K562 (cell line): ENCODE results near the gene APBA2. TPM values are rescaled to one million over a fixed set of nuclear protein-coding genes. Genes with fewer than 3 reads are reported as not detected.

Experiments used
- ATAC-seq: fragments of 200-7000 bp; cut with Tn5 transposase; 3 replicates; pipeline ENCODE4 v1.9.1; 2020; ENCODE audit warnings: moderate library complexity
- BruUV-seq: library from RNA; stranded (reverse); fragments of 400-500 nt; replicated peaks from 2 replicates; lab custom pipeline; 2021; lab: Mats Ljungman, UMichigan
- CTCF ChIA-PET: fragments of 300-600 bp; formaldehyde crosslinking; extraction: SDS; loops from one replicate; lab custom pipeline; 2021; ENCODE audit warnings: low intra/inter-chr PET ratio; lab: Yijun Ruan, JAX
- POLR2A ChIA-PET: fragments of 300-600, 350-650 bp; sonication (Branson Sonifier 250); formaldehyde crosslinking; extraction: SDS; loops from one replicate; lab custom pipeline; 2021; ENCODE audit warnings: antibody characterized with exemption, inconsistent platforms; lab: Yijun Ruan, JAX
- DNase-seq, 4 experiments: peaks; one replicate each; pipeline versions ENCODE4 v3.0.0 to v3.0.0-alpha.2; 2011 to 2018; ENCODE audit warnings: low spot score in 3 of 4, mixed read lengths in 3 of 4; ENCODE audit errors: extremely low read depth in 1 of 4
- FAIRE-seq: peaks from 2 replicates; lab custom pipeline; 2011; peaks lifted over from hg19 to GRCh38; lab: Jason Lieb, UNC
- H2AFZ ChIP-seq: 2 replicates; pipeline ENCODE4 v1.6.0; 2011; ENCODE audit warnings: low read depth, low read length, control low read depth, inconsistent platforms
- H3K27ac ChIP-seq: fragments of 200-600 bp; 3 replicates; pipeline ENCODE4 v1.8.0; 2011; ENCODE audit warnings: low read depth, mild to moderate bottlenecking, control low read depth, inconsistent platforms, low read length, moderate library complexity, mixed read lengths; ENCODE audit errors: extremely low read depth
- H3K27me3 ChIP-seq, 2 experiments: fragments of 300-600 bp in 1 of 2; 2 replicates in 1 of 2; 3 replicates in 1 of 2; pipeline versions ENCODE4 v1.6.0 to v1.8.0; 2011; ENCODE audit warnings: inconsistent platforms in 2 of 2, low read length in 2 of 2, mild to moderate bottlenecking in 1 of 2, mixed read lengths in 1 of 2, moderate library complexity in 1 of 2; ENCODE audit not compliant: control insufficient read depth in 2 of 2, insufficient read depth in 2 of 2
- H3K36me3 ChIP-seq: fragments of 300-600 bp; 3 replicates; pipeline ENCODE4 v1.8.0; 2011; ENCODE audit warnings: mild to moderate bottlenecking, low read length, inconsistent platforms; ENCODE audit not compliant: control insufficient read depth, insufficient read depth
- H3K4me1 ChIP-seq, 2 experiments: fragments of 200-600 bp in 1 of 2; replicated peaks in 1 of 2; 2 replicates in 1 of 2; 3 replicates in 1 of 2; pipeline versions ENCODE4 v1.5.1 to v1.8.0; 2011; ENCODE audit warnings: inconsistent platforms in 2 of 2, low read length in 2 of 2, mild to moderate bottlenecking in 1 of 2, mixed read lengths in 1 of 2, moderate library complexity in 1 of 2; ENCODE audit not compliant: control insufficient read depth in 2 of 2, insufficient read depth in 2 of 2
- H3K4me2 ChIP-seq: 2 replicates; pipeline ENCODE4 v1.6.1; 2011; ENCODE audit warnings: low read length, control low read depth, inconsistent platforms, mixed read lengths; ENCODE audit not compliant: insufficient read depth
- H3K4me3 ChIP-seq: fragments of 200-600 bp; sonication (generic), shearing (Covaris generic); 2 replicates; pipeline ENCODE4 v1.5.1; 2016; ENCODE audit warnings: control low read depth, inconsistent platforms
- H3K79me2 ChIP-seq: fragments of 200-600 bp; 3 replicates; pipeline ENCODE4 v1.8.0; 2011; ENCODE audit warnings: low read length, inconsistent platforms; ENCODE audit not compliant: control insufficient read depth, insufficient read depth
- H3K9ac ChIP-seq, 2 experiments: 2 replicates each; pipeline versions ENCODE4 v1.6.0 to v1.6.1; 2011; ENCODE audit warnings: low read depth in 2 of 2, low read length in 2 of 2, control low read depth in 1 of 2, inconsistent platforms in 1 of 2, mild to moderate bottlenecking in 1 of 2, mixed read lengths in 1 of 2; ENCODE audit not compliant: insufficient read depth in 1 of 2
- H3K9me1 ChIP-seq: one replicate; pipeline ENCODE4 v1.6.0; 2011; ENCODE audit warnings: inconsistent platforms, mild to moderate bottlenecking, low read length, moderate library complexity; ENCODE audit not compliant: control insufficient read depth, insufficient read depth
- H3K9me3 ChIP-seq: replicated peaks from 2 replicates; pipeline ENCODE4 v1.5.1; 2011; ENCODE audit warnings: low read depth, low read length, inconsistent platforms; ENCODE audit not compliant: control insufficient read depth, insufficient read depth
- H4K20me1 ChIP-seq: replicated peaks from 2 replicates; pipeline ENCODE4 v1.6.1; 2011; ENCODE audit warnings: low read length, inconsistent platforms, mixed read lengths; ENCODE audit not compliant: control insufficient read depth, insufficient read depth
- DACH1 ChIP-seq: fragments of 450-650 bp; IDR thresholded peaks from 2 replicates; pipeline ENCODE4 v1.6.1; 2018; ENCODE audit not compliant: partially characterized antibody
- DNMT1 ChIP-seq: fragments of 450-650 bp; IDR thresholded peaks from 2 replicates; pipeline ENCODE4 v1.6.1; 2016; ENCODE audit warnings: antibody characterized with exemption, mild to moderate bottlenecking
- E2F1 ChIP-seq: sonication (generic); formaldehyde crosslinking; IDR thresholded peaks from 2 replicates; pipeline ENCODE4 v1.8.1; 2023; ENCODE audit warnings: mild to moderate bottlenecking, missing genetic modification reagents, moderate library complexity
- FOXA3 ChIP-seq, 2 experiments: fragments of 450-650 bp in 1 of 2; sonication (generic) in 1 of 2; formaldehyde crosslinking; IDR thresholded peaks in 1 of 2; conservative IDR thresholded peaks in 1 of 2; 2 replicates each; pipeline versions ENCODE4 v1.4.0 to v1.8.0; 2020 to 2022; ENCODE audit warnings: mild to moderate bottlenecking in 2 of 2, missing genetic modification reagents in 1 of 2
- FOXP1 ChIP-seq: sonication (generic); formaldehyde crosslinking; IDR thresholded peaks from 2 replicates; pipeline ENCODE4 v1.8.0; 2022; ENCODE audit warnings: mild to moderate bottlenecking, missing genetic modification reagents
- HLTF ChIP-seq: fragments of 450-650 bp; IDR thresholded peaks from 2 replicates; pipeline ENCODE4 v1.6.1; 2016
- IRF2 ChIP-seq: sonication (generic); formaldehyde crosslinking; IDR thresholded peaks from 2 replicates; pipeline ENCODE4 v1.8.1; 2022; ENCODE audit warnings: mild to moderate bottlenecking, missing genetic modification reagents
- MCM5 ChIP-seq: fragments of 450-650 bp; IDR thresholded peaks from 2 replicates; pipeline ENCODE4 v1.6.1; 2016; ENCODE audit warnings: low read depth
- MYBL2 ChIP-seq, 2 experiments: fragments of 450-650 bp in 1 of 2; sonication (generic) in 1 of 2; formaldehyde crosslinking in 1 of 2; IDR thresholded peaks; 2 replicates each; pipeline versions ENCODE4 v1.6.1 to v1.8.1; 2017 to 2022; ENCODE audit warnings: borderline replicate concordance in 1 of 2, inconsistent platforms in 1 of 2, low read depth in 1 of 2, mild to moderate bottlenecking in 1 of 2, missing genetic modification reagents in 1 of 2, moderate library complexity in 1 of 2
- PATZ1 ChIP-seq: fragments of 250-450 bp; sonication (Bioruptor Pico); IDR thresholded peaks from 2 replicates; pipeline ENCODE4 v1.5.0; 2020; ENCODE audit warnings: mild to moderate bottlenecking, borderline replicate concordance
- RBFOX2 ChIP-seq: fragments of 200-400 bp; formaldehyde crosslinking; IDR thresholded peaks from 2 replicates; pipeline ENCODE4 v1.6.1; 2017; ENCODE audit warnings: low read depth, mild to moderate bottlenecking, low read length, moderate library complexity
- TAF1 ChIP-seq: IDR thresholded peaks from 2 replicates; pipeline ENCODE4 v1.6.1; 2011; ENCODE audit warnings: mild to moderate bottlenecking, low read length, moderate library complexity; ENCODE audit not compliant: insufficient read depth, control insufficient read depth, severe bottlenecking; ENCODE audit errors: extremely low read depth
- ZNF165 ChIP-seq: fragments of 250-450 bp; sonication (Bioruptor Pico); IDR thresholded peaks from 2 replicates; pipeline ENCODE4 v1.4.0; 2020; ENCODE audit warnings: borderline replicate concordance
- ZNF224 ChIP-seq: sonication (generic); formaldehyde crosslinking; IDR thresholded peaks from 2 replicates; pipeline ENCODE4 v1.8.0; 2022; ENCODE audit warnings: mild to moderate bottlenecking, missing genetic modification reagents
- WGBS: fragments of 100-300 bp; shearing (Covaris generic); methylation state at CpG from one replicate; pipeline ENCODE4 v1.1.6; 2016; ENCODE audit warnings: low coverage, mixed read lengths; ENCODE audit not compliant: insufficient coverage; ENCODE audit errors: missing lambda C conversion rate; 5-methylcytosine and 5-hydroxymethylcytosine counted together
- in situ Hi-C: fragments of 300-500 bp; cut with MboI; formaldehyde crosslinking; loops from 4 replicates; pipeline ENCODE4 v1.15.0; 2018; ENCODE audit warnings: inconsistent platforms, mixed read lengths
- intact Hi-C: fragments of 100-400 bp; cut with micrococcal nuclease; formaldehyde crosslinking; loops from 2 replicates; pipeline ENCODE4 v1.14.2; 2022
- polyA plus RNA-seq, 8 experiments: library from polyadenylated mRNA; depleted of rRNA in 4 of 8; stranded (reverse) in 5 of 8; unstranded in 3 of 8; fragments of >200 nt; fragmentation: Nextera tagmentation in 2 of 8; fragmentation: Illumina TruSeq in 1 of 8; extraction: Ambion mirVana in 2 of 8; extraction: Trizol in 1 of 8; gene quantifications; 2 replicates each; pipeline versions ENCODE4 v1.2.1 to v1.2.3, GENCODE V29; 2011 to 2014; ENCODE audit warnings: inconsistent platforms in 1 of 8, missing spikeins in 1 of 8
- total RNA-seq, 7 experiments: library from RNA; depleted of rRNA in 6 of 7; stranded (reverse); fragments of >200 nt in 6 of 7; fragmentation: Illumina TruSeq in 2 of 7; extraction: Trizol in 2 of 7; gene quantifications; 2 replicates each; pipeline versions ENCODE4 v1.2.1 to v1.2.3, GENCODE V29; 2011 to 2021; ENCODE audit warnings: low replicate concordance in 1 of 7

APBA2 gene
- total and polyA plus RNA-seq, 9 of the 15 experiments (the other 6 are each of a cell fraction or from before 2014, with no cell fraction given) = 0.24 to 40.9 (median 25.2) TPM

DNA sequence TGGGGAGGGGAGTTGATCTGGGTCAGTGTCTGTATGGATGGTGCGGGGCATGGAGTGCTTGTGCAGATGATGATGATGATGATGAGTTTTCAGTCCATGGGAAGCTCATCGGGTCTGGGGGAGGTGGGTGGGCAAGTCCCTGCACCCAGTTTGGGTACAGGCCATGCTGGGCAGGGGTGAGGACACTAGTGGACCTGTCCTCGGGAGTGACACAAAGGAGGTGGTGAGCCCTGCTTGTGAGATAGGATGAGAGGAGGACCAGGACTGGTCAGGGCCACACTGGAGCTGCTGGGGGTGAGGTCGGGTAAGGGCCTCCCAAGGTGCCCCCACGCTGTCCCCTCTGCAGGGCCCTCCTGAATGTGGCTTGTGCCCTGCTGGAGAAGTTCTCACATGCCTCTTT lies 177.9 kb downstream of the APBA2 start:
- no peak overlapping the region for H2AFZ ChIP-seq
- H3K36me3 ChIP-seq = no peaks in the 10 kb centered on the region
- ChIA-PET CTCF (no interaction called here), POLR2A (no interaction called here)
- H3K27me3 ChIP-seq = no peaks in the 10 kb centered on the region
- 71% methylated on average over 5 of the region's 5 CpGs for WGBS
- intact Hi-C loops = no loop called here
- no peak for TF ChIP-seq HLTF
- TF ChIP-seq TAF1 = no peak
- DNase-seq (no peak), ATAC-seq (no peak), FAIRE-seq (no peak)
- H3K4me3 ChIP-seq = no peak overlapping the region
- peaks cover 4% of the 10 kb centered on the region; the same call in 2 of the 3 replicates for H3K79me2 ChIP-seq
- H3K9ac ChIP-seq = no peak overlapping the region
- peaks cover 31% of the 10 kb centered on the region for H4K20me1 ChIP-seq
- H3K9me1 ChIP-seq = no peaks in the 10 kb centered on the region
- no peak overlapping the region for H3K27ac ChIP-seq
- no peak overlapping the region for H3K4me2 ChIP-seq
- no peaks in the 10 kb centered on the region for H3K9me3 ChIP-seq
- no TSS peak for BruUV-seq
- H3K4me1 ChIP-seq = peaks cover 10 to 31% of the 10 kb centered on the region in 2 experiments
- in situ Hi-C loops = no loop called here

DNA sequence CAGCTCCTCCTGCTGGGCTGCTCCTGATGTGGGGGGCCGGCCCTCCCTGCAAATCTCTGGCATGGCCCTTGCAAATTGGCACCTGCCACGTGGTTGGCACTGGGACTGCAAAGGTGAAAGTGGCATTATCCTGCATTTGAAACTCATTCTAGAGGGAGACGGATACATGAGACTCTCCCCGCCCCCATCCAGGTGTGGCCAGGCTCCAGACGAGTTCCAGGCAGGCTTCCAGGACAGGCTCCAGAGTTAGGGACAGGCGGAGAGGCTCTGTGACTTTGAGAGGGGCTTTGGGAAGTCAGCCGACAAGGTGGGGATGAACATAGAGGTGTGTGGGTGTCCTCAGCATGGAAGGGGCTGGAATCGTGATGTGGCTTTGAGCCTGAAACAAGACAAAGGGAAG lies 178.5 kb downstream of the APBA2 start:
- H3K9ac ChIP-seq = no peak overlapping the region
- TF ChIP-seq E2F1 (CRISPR knock-in tag) (no peak), PATZ1 (CRISPR knock-in tag) (no peak), FOXP1 (CRISPR knock-in tag) (no peak), ZNF165 (CRISPR knock-in tag) (no peak), ZNF224 (no peak), MYBL2 (IDR thresholded peaks at IDR 0.05; ENCODE audit: low read depth) (no peak), MYBL2 (CRISPR knock-in tag; IDR thresholded peaks at IDR 0.05; ENCODE audit: borderline replicate concordance) (no peak), RBFOX2 (no peak), DACH1 (no peak), FOXA3 (CRISPR knock-in tag; conservative IDR thresholded peaks at IDR 0.05 in 1 of 2, IDR thresholded peaks at IDR 0.05 in 1 of 2) (no peak), IRF2 (CRISPR knock-in tag) (no peak), DNMT1 (no peak), MCM5 (no peak)

More for the DNA sequence above, 178.5 kb downstream of the APBA2 start:
- in situ Hi-C loops = no loop called here
- H3K79me2 ChIP-seq = peaks cover 6% of the 10 kb centered on the region
- H3K36me3 ChIP-seq = no peaks in the 10 kb centered on the region
- no peak overlapping the region for H2AFZ ChIP-seq
- H4K20me1 ChIP-seq = peaks cover 34% of the 10 kb centered on the region
- no peaks in the 10 kb centered on the region for H3K9me3 ChIP-seq
- no peak overlapping the region for H3K27ac ChIP-seq
- no peaks in the 10 kb centered on the region for H3K27me3 ChIP-seq
- CTCF ChIA-PET = no interaction called here
- FAIRE-seq (no peak), DNase-seq (no peak), ATAC-seq (no peak)
- BruUV-seq = no TSS peak
- POLR2A ChIA-PET = no interaction called here
- no peaks in the 10 kb centered on the region for H3K9me1 ChIP-seq
- no peak overlapping the region for H3K4me2 ChIP-seq
- H3K4me3 ChIP-seq = no peak overlapping the region
- intact Hi-C loops = no loop called here
- WGBS = 70% methylated on average over 7 of the region's 8 CpGs
- H3K4me1 ChIP-seq = peaks cover 10 to 31% of the 10 kb centered on the region in 2 experiments
